K562 (cell line): ENCODE measurements around the gene GIPR. TPM values are rescaled to one million over a fixed set of nuclear protein-coding genes. Genes with fewer than 3 reads are reported as not detected.

ENCODE experiments used
- CBX2 ChIP-seq: fragments of 200-600 bp; sonication (generic); IDR thresholded peaks from one replicate; pipeline ENCODE4 v1.6.1; 2012; ENCODE audit warnings: mild to moderate bottlenecking, low read length, inconsistent platforms; ENCODE audit not compliant: insufficient read depth, poor library complexity, severe bottlenecking
- DMBX1 ChIP-seq: fragments of 250-450 bp; sonication (Bioruptor Pico); IDR thresholded peaks from 2 replicates; pipeline ENCODE4 v1.8.0; 2022; ENCODE audit warnings: inconsistent platforms, mild to moderate bottlenecking, moderate library complexity, borderline replicate concordance
- GABPB2 ChIP-seq: fragments of 250-450 bp; sonication (Bioruptor Pico); conservative IDR thresholded peaks from 2 replicates; pipeline ENCODE4 v1.5.1; 2021; ENCODE audit warnings: mild to moderate bottlenecking
- GATAD2A ChIP-seq: fragments of 450-650 bp; IDR thresholded peaks from 2 replicates; pipeline ENCODE4 v1.6.1; 2017
- MED1 ChIP-seq: sonication (generic); formaldehyde crosslinking; IDR thresholded peaks from 2 replicates; pipeline ENCODE4 v1.8.1; 2023; ENCODE audit warnings: missing genetic modification reagents, borderline replicate concordance
- MLLT1 ChIP-seq, 2 experiments: fragments of 450-650 bp; IDR thresholded peaks; 2 replicates each; pipeline ENCODE4 v1.6.1; 2016
- MTA1 ChIP-seq: fragments of 450-650 bp; IDR thresholded peaks from 2 replicates; pipeline ENCODE4 v1.6.1; 2017; ENCODE audit warnings: borderline replicate concordance
- NEUROD1 ChIP-seq: fragments of 150-350 bp; IDR thresholded peaks from 2 replicates; pipeline ENCODE4 v1.6.1; 2014; ENCODE audit warnings: borderline replicate concordance, low read length, low read depth; ENCODE audit not compliant: partially characterized antibody
- NR2C2 ChIP-seq, 2 experiments: fragments of 200-800 bp in 1 of 2; sonication (Bioruptor generic) in 1 of 2; sonication (generic) in 1 of 2; formaldehyde crosslinking in 1 of 2; IDR thresholded peaks; 2 replicates each; pipeline versions ENCODE4 v1.6.1 to v1.8.0; 2016 to 2022; ENCODE audit warnings: mild to moderate bottlenecking in 1 of 2, missing compliant biosample characterization in 1 of 2, missing genetic modification characterization in 1 of 2, missing genetic modification reagents in 1 of 2
- RBFOX2 ChIP-seq: fragments of 200-400 bp; formaldehyde crosslinking; IDR thresholded peaks from 2 replicates; pipeline ENCODE4 v1.6.1; 2017; ENCODE audit warnings: low read depth, mild to moderate bottlenecking, low read length, moderate library complexity
- RBM15 ChIP-seq: fragments of 200-400 bp; formaldehyde crosslinking; IDR thresholded peaks from 2 replicates; pipeline ENCODE4 v1.6.1; 2018; ENCODE audit warnings: mild to moderate bottlenecking, low read length, moderate library complexity; ENCODE audit not compliant: insufficient read depth
- SREBF2 ChIP-seq: sonication (generic); formaldehyde crosslinking; IDR thresholded peaks from 2 replicates; pipeline ENCODE4 v1.4.0; 2020; ENCODE audit warnings: mild to moderate bottlenecking, missing genetic modification reagents
- ZBTB8A ChIP-seq: fragments of 450-650 bp; IDR thresholded peaks from 2 replicates; pipeline ENCODE4 v1.6.1; 2018; ENCODE audit warnings: mild to moderate bottlenecking, moderate library complexity; ENCODE audit not compliant: partially characterized antibody
- ZC3H4 ChIP-seq: sonication (generic); formaldehyde crosslinking; IDR thresholded peaks from 2 replicates; pipeline ENCODE4 v1.9.0; 2021; ENCODE audit warnings: missing genetic modification reagents, borderline replicate concordance
- ZNF324 ChIP-seq: fragments of 250-450 bp; sonication (Bioruptor Pico); IDR thresholded peaks from 2 replicates; pipeline ENCODE4 v1.4.0; 2020; ENCODE audit warnings: mild to moderate bottlenecking
- ZNF561 ChIP-seq: fragments of 450-650 bp; formaldehyde crosslinking; conservative IDR thresholded peaks from 2 replicates; pipeline ENCODE4 v1.4.0; 2020; ENCODE audit warnings: mild to moderate bottlenecking, moderate library complexity
- ZNF583 ChIP-seq: fragments of 250-450 bp; sonication (Bioruptor Pico); IDR thresholded peaks from 2 replicates; pipeline ENCODE4 v1.4.0; 2020
- polyA plus RNA-seq, 8 experiments: library from polyadenylated mRNA; depleted of rRNA in 4 of 8; stranded (reverse) in 5 of 8; unstranded in 3 of 8; fragments of >200 nt; fragmentation: Nextera tagmentation in 2 of 8; fragmentation: Illumina TruSeq in 1 of 8; extraction: Ambion mirVana in 2 of 8; extraction: Trizol in 1 of 8; gene quantifications; 2 replicates each; pipeline versions ENCODE4 v1.2.1 to v1.2.3, GENCODE V29; 2011 to 2014; ENCODE audit warnings: inconsistent platforms in 1 of 8, missing spikeins in 1 of 8
- total RNA-seq, 7 experiments: library from RNA; depleted of rRNA in 6 of 7; stranded (reverse); fragments of >200 nt in 6 of 7; fragmentation: Illumina TruSeq in 2 of 7; extraction: Trizol in 2 of 7; gene quantifications; 2 replicates each; pipeline versions ENCODE4 v1.2.1 to v1.2.3, GENCODE V29; 2011 to 2021; ENCODE audit warnings: low replicate concordance in 1 of 7
- TF ChIP-seq, protein P1 (sequence below): fragments of 200-400 bp; formaldehyde crosslinking; IDR thresholded peaks from 2 replicates; pipeline ENCODE4 v1.6.1; 2017; ENCODE audit warnings: mild to moderate bottlenecking, low read depth, low read length, moderate library complexity
- TF ChIP-seq, protein P2 (sequence below): fragments of 450-650 bp; formaldehyde crosslinking; IDR thresholded peaks from 2 replicates; pipeline ENCODE4 v1.4.0; 2020; ENCODE audit warnings: mild to moderate bottlenecking, moderate library complexity
- TF ChIP-seq, protein P3 (sequence below): sonication (generic); formaldehyde crosslinking; IDR thresholded peaks from 2 replicates; pipeline ENCODE4 v1.8.1; 2022; ENCODE audit warnings: missing genetic modification reagents
- TF ChIP-seq, protein P4 (sequence below): sonication (generic); formaldehyde crosslinking; IDR thresholded peaks from 2 replicates; pipeline ENCODE4 v1.8.1; 2023; ENCODE audit warnings: mild to moderate bottlenecking, missing genetic modification reagents

GIPR gene
- total and polyA plus RNA-seq, 9 of the 15 experiments (the other 6 are each of a cell fraction or from before 2014, with no cell fraction given), result 2.2 to 26.8 (median 12.7) TPM

- TF ChIP-seq, protein P1, sequence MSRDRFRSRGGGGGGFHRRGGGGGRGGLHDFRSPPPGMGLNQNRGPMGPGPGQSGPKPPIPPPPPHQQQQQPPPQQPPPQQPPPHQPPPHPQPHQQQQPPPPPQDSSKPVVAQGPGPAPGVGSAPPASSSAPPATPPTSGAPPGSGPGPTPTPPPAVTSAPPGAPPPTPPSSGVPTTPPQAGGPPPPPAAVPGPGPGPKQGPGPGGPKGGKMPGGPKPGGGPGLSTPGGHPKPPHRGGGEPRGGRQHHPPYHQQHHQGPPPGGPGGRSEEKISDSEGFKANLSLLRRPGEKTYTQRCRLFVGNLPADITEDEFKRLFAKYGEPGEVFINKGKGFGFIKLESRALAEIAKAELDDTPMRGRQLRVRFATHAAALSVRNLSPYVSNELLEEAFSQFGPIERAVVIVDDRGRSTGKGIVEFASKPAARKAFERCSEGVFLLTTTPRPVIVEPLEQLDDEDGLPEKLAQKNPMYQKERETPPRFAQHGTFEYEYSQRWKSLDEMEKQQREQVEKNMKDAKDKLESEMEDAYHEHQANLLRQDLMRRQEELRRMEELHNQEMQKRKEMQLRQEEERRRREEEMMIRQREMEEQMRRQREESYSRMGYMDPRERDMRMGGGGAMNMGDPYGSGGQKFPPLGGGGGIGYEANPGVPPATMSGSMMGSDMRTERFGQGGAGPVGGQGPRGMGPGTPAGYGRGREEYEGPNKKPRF, result no peak
- TF ChIP-seq, protein P2, sequence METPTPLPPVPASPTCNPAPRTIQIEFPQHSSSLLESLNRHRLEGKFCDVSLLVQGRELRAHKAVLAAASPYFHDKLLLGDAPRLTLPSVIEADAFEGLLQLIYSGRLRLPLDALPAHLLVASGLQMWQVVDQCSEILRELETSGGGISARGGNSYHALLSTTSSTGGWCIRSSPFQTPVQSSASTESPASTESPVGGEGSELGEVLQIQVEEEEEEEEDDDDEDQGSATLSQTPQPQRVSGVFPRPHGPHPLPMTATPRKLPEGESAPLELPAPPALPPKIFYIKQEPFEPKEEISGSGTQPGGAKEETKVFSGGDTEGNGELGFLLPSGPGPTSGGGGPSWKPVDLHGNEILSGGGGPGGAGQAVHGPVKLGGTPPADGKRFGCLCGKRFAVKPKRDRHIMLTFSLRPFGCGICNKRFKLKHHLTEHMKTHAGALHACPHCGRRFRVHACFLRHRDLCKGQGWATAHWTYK (CRISPR knock-in tag), result no peak
- TF ChIP-seq ZNF324 (CRISPR knock-in tag), result no peak
- TF ChIP-seq ZNF583 (CRISPR knock-in tag), result no peak
- TF ChIP-seq RBM15, result no peak
- no peak for TF ChIP-seq ZBTB8A
- TF ChIP-seq, protein P3, sequence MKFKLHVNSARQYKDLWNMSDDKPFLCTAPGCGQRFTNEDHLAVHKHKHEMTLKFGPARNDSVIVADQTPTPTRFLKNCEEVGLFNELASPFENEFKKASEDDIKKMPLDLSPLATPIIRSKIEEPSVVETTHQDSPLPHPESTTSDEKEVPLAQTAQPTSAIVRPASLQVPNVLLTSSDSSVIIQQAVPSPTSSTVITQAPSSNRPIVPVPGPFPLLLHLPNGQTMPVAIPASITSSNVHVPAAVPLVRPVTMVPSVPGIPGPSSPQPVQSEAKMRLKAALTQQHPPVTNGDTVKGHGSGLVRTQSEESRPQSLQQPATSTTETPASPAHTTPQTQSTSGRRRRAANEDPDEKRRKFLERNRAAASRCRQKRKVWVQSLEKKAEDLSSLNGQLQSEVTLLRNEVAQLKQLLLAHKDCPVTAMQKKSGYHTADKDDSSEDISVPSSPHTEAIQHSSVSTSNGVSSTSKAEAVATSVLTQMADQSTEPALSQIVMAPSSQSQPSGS (CRISPR knock-in tag), result no peak
- TF ChIP-seq GABPB2 (CRISPR knock-in tag), result no peak
- TF ChIP-seq ZC3H4, result no peak
- TF ChIP-seq NR2C2 (CRISPR knock-in tag; IDR thresholded peaks at IDR 0.05), result no peak
- TF ChIP-seq NR2C2 (tag; IDR thresholded peaks at IDR 0.05), result no peak
- no peak for TF ChIP-seq CBX2
- TF ChIP-seq MLLT1 (IDR thresholded peaks at IDR 0.05), result peak; percentile 41 to 42; a peak in 2 of 4 replicates
- TF ChIP-seq SREBF2, result no peak
- TF ChIP-seq, protein P4, sequence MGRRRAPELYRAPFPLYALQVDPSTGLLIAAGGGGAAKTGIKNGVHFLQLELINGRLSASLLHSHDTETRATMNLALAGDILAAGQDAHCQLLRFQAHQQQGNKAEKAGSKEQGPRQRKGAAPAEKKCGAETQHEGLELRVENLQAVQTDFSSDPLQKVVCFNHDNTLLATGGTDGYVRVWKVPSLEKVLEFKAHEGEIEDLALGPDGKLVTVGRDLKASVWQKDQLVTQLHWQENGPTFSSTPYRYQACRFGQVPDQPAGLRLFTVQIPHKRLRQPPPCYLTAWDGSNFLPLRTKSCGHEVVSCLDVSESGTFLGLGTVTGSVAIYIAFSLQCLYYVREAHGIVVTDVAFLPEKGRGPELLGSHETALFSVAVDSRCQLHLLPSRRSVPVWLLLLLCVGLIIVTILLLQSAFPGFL (CRISPR knock-in tag), result no peak
- peak; percentile 93 for TF ChIP-seq RBFOX2
- TF ChIP-seq NEUROD1, result peak; percentile 77
- no peak for TF ChIP-seq MED1 (CRISPR knock-in tag)
- TF ChIP-seq ZNF561, result no peak
- no peak for TF ChIP-seq DMBX1 (CRISPR knock-in tag)
- TF ChIP-seq MTA1, result no peak
- no peak for TF ChIP-seq GATAD2A
Measured at GRCh38 chr19:45691516-45692186, 23.6 kb downstream of the GIPR start, which contains the start of gene SNRPD2 (continued).
